AG04449 (cell line): Measurements from ENCODE around the gene JRKL.

Source experiments
- CTCF ChIA-PET: fragments of 350-600 bp; formaldehyde crosslinking; extraction: SDS; loops from one replicate; lab custom pipeline; 2021; ENCODE audit warnings: antibody characterized with exemption; lab: Yijun Ruan, JAX
- POLR2A ChIA-PET: fragments of 400-600, 350-600 bp; formaldehyde crosslinking; extraction: SDS; loops from one replicate; lab custom pipeline; 2020; ENCODE audit warnings: antibody characterized with exemption, inconsistent platforms; lab: Yijun Ruan, JAX
- DNase-seq: peaks from one replicate; pipeline ENCODE4 v3.0.0-alpha.2; 2010; ENCODE audit warnings: low read depth, low spot score
- H3K4me3 ChIP-seq: 2 replicates; pipeline ENCODE4 v1.5.1; 2011; ENCODE audit warnings: low read depth, mild to moderate bottlenecking, control low read depth, low read length
- TF ChIP-seq, protein P1 (sequence below): IDR thresholded peaks from one replicate; pipeline ENCODE4 v1.5.1; 2011; ENCODE audit warnings: mild to moderate bottlenecking, moderate library complexity, low read length, control low read depth, inconsistent platforms; ENCODE audit not compliant: insufficient read depth; ENCODE audit errors: missing control alignments

The JRKL gene

DNA sequence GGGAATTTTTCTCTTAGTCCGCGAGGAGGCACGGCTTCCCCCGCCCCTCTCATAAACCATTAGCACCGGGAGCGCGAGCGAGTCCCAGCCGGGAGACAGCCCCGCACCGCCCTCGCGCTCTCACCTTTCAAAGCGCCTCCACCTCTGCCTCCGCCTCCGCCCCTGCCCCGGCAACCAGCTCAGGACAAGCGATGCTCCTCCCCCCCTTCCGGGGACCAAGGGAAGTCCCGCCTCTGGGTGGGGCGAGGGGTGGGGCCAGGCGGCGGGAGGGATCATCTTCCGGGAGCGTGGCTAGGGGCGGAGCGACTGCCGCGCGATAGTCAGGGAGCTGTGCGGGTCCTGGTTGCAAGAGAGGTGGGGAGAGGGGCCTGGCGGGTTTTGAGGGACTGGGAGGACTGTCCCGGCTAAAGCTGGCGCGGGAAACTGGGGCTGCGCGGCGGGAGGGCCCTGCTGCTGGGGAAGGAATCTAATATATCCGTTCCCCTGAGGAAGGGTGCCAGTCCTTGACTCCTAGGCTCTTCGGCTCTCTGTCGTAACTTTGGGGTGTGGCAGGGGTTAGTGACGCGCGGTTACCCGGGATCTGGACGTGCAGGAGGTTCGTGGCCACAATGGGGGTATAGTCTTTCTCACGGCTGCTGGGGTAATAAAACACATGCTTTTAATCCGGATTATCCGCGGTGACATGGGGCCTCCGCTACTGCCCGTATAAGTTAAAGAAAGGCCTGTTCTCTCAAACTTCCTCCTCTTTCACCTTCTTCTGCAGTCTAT is at the start of gene JRKL, which contains the start of gene CCDC82:
TSS of gene JRKL (plus strand) at position 294 of the 768 bp plus-strand sequence. CDS start 637 bp downstream, outside the sequence.
TSS of gene CCDC82 (minus strand) at position 193 of the 768 bp plus-strand sequence. CDS start 5,165 bp downstream, outside the sequence.
- POLR2A ChIA-PET = interaction anchor here (0.6 to 1.1 kb wide), 6 partner anchors 10 to 554 kb away, joined by 3 to 5 read pairs (median 3); partner anchors contain the start of gene MAML2
- H3K4me3 ChIP-seq = peak within 1 kb of the TSS; percentile 82
- DNase-seq = peak; percentile 71
- CTCF ChIA-PET = interaction anchor here (0.9 to 2.9 kb wide), 4 partner anchors 47 to 377 kb away, joined by 3 to 14 read pairs (median 4); partner anchors contain the start of gene MAML2
- TF ChIP-seq, protein P1, sequence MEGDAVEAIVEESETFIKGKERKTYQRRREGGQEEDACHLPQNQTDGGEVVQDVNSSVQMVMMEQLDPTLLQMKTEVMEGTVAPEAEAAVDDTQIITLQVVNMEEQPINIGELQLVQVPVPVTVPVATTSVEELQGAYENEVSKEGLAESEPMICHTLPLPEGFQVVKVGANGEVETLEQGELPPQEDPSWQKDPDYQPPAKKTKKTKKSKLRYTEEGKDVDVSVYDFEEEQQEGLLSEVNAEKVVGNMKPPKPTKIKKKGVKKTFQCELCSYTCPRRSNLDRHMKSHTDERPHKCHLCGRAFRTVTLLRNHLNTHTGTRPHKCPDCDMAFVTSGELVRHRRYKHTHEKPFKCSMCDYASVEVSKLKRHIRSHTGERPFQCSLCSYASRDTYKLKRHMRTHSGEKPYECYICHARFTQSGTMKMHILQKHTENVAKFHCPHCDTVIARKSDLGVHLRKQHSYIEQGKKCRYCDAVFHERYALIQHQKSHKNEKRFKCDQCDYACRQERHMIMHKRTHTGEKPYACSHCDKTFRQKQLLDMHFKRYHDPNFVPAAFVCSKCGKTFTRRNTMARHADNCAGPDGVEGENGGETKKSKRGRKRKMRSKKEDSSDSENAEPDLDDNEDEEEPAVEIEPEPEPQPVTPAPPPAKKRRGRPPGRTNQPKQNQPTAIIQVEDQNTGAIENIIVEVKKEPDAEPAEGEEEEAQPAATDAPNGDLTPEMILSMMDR = no peak

DNA sequence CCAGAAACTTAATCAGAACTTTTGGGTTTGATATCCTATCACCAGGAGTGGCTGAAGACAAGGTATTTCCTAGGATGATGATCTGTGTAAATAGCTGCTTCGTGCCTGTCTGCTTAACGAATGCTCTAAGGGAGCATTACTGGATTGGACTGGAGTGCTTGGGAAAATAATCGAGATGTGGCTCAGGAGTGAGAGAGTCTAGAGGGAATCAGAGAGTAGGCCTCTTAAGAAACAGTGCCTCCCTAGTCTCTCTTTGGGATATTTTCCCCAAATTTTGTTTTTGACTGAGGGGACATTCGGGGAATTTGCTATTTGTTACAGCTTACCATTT is 49.3 kb upstream of the JRKL start:
- TF ChIP-seq, protein P1 = no peak
- H3K4me3 ChIP-seq = peak overlapping the region; percentile 81

DNA sequence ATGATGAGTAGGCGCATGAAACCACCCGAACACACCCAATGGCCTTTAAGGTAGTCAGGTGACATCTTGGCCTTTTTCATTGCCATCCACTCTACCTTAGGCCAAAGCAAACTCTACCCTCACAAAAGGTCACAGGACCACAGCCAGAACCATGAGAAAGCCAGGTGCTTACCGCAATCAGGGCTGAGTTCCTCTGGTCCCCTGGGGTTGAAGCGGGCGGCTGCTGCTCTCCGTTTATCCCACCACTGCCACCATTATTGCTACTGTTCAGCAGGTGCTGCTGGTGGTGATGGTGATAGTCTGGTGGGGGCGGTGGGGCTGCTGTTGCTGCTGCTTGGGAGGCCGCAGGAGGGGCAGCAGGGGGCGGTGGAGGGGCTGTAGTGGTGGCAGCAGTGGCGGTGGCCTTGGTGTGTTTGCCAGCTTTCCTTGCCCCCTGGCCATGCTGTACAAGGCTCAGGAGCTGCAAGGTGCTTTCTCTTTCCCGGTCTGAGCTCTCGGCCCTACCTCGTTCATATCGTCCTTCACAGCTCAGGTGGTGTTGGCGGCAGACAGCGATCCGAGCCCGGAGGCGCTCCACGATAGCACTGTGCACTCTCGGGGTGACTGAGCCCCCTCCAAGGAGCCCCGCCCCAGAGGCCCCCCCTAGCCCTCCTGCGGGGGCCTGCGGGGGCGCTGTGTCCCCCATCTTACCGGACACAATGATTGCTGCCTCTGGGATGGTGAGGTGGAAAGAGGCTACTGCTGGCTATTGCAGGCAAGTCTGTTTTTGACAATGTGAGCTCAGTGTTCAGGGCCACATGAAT is 48.4 kb upstream of the JRKL start:
- POLR2A ChIA-PET = interaction anchor here (1.3 to 2.0 kb wide), 3 partner anchors 30 to 186 kb away, joined by 4 to 10 read pairs (median 4); no protein-coding TSS in a partner anchor
- CTCF ChIA-PET = interaction anchor here (0.7 to 5.6 kb wide), 30 partner anchors 9 to 507 kb away, joined by 3 to 57 read pairs (median 6); no protein-coding TSS in a partner anchor
- TF ChIP-seq, protein P1 = peak; percentile 68
- H3K4me3 ChIP-seq = peak overlapping the region; percentile 81
- no peak for DNase-seq

More for the DNA sequence above, 49.3 kb upstream of the JRKL start:
- POLR2A ChIA-PET = interaction anchor here (1.3 to 1.6 kb wide), 2 partner anchors 32 to 33 kb away, joined by 3 to 9 read pairs; no protein-coding TSS in a partner anchor
- DNase-seq = no peak
- CTCF ChIA-PET = interaction anchor here (0.7 to 5.6 kb wide), 15 partner anchors 9 to 506 kb away, joined by 3 to 57 read pairs (median 3); no protein-coding TSS in a partner anchor

GRCh38 chr11:96342014-96342960 is 47.5 kb upstream of the JRKL start:
- DNase-seq = no peak
- TF ChIP-seq, protein P1 = no peak
- ChIA-PET POLR2A (interaction anchor here (0.8 to 2.0 kb wide), 9 partner anchors 31 to 252 kb away, joined by 3 to 10 read pairs (median 4); partner anchors contain the start of genes CCDC82 and JRKL), CTCF (interaction anchor here (0.6 to 5.6 kb wide), 107 partner anchors 8 to 551 kb away, joined by 3 to 57 read pairs (median 5); partner anchors contain the start of genes CCDC82 and JRKL)
- peak overlapping the region; percentile 81 for H3K4me3 ChIP-seq
